Measurements from ENCODE around the gene CCDC30.

DNA sequence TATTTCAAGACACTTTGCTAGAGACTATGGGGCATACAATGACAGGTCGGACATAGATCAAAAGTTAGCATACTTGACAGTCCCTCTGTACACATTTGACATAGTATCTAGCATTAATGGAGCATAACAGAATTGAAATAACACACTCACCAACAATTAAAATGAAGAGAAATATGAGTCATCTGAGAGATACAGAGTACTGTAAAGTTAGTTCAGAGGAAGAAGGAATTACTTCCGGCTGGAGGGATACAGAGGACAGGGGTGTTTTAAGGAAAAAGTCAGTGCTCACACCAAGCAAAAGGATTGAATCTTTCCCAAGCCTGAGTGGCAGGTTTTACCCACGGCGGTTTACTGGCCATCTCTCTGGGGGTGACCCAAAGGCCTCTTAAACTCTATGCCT lies 9.7 kb upstream of the CCDC30 start:
- TF ChIP-seq, protein P1, sequence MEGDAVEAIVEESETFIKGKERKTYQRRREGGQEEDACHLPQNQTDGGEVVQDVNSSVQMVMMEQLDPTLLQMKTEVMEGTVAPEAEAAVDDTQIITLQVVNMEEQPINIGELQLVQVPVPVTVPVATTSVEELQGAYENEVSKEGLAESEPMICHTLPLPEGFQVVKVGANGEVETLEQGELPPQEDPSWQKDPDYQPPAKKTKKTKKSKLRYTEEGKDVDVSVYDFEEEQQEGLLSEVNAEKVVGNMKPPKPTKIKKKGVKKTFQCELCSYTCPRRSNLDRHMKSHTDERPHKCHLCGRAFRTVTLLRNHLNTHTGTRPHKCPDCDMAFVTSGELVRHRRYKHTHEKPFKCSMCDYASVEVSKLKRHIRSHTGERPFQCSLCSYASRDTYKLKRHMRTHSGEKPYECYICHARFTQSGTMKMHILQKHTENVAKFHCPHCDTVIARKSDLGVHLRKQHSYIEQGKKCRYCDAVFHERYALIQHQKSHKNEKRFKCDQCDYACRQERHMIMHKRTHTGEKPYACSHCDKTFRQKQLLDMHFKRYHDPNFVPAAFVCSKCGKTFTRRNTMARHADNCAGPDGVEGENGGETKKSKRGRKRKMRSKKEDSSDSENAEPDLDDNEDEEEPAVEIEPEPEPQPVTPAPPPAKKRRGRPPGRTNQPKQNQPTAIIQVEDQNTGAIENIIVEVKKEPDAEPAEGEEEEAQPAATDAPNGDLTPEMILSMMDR (IDR thresholded peaks at IDR 0.05; ENCODE audit: low read length) = no peak
- TF ChIP-seq EZH2 (IDR thresholded peaks at IDR 0.05; ENCODE audit: borderline replicate concordance, low read length) = no peak

Data from OCI-LY1 (cell line).